Thoracic aorta (tissue), 2 donors: ENCODE data around the gene NCAPG2. TPM values are rescaled to one million over a fixed set of nuclear protein-coding genes. Genes with fewer than 3 reads are reported as not detected.

ENCODE experiments used
- ATAC-seq: fragments of 150-250 bp; one replicate; pipeline ENCODE4 v1.8.0; 2017; ENCODE audit warnings: low read depth; ENCODE audit not compliant: insufficient number of reproducible peaks, low FRiP score
- DNase-seq: peaks from one replicate; pipeline ENCODE4 v3.0.0-alpha.2; 2020; ENCODE audit warnings: low spot score
- H3K27ac ChIP-seq, 2 donors: fragments of 200-600 bp; sonication (generic); 1 replicate in 1 of 2; 2 replicates in 1 of 2; pipeline ENCODE4 v1.5.1; 2016; ENCODE audit warnings: mild to moderate bottlenecking in 2 of 2, moderate library complexity in 2 of 2
- H3K27me3 ChIP-seq: fragments of 200-600 bp; sonication (generic); replicated peaks from 2 replicates; pipeline ENCODE4 v1.6.0; 2016; ENCODE audit warnings: mild to moderate bottlenecking; ENCODE audit not compliant: insufficient read depth
- H3K36me3 ChIP-seq: fragments of 200-600 bp; sonication (generic); one replicate; pipeline ENCODE4 v1.5.1; 2016
- H3K4me1 ChIP-seq, 2 donors: fragments of 200-600 bp; sonication (generic); 1 replicate in 1 of 2; 2 replicates in 1 of 2; pipeline versions ENCODE4 v1.5.1 to v1.6.0; 2016; ENCODE audit warnings: low read depth in 2 of 2, mild to moderate bottlenecking in 1 of 2; ENCODE audit not compliant: control insufficient read depth in 1 of 2
- H3K4me3 ChIP-seq: fragments of 200-600 bp; sonication (generic); 2 replicates; pipeline ENCODE4 v1.5.1; 2016; ENCODE audit warnings: mild to moderate bottlenecking
- H3K9me3 ChIP-seq: fragments of 200-600 bp; sonication (generic); 2 replicates; pipeline ENCODE4 v1.5.1; 2016
- total RNA-seq, 2 donors: library from RNA; depleted of rRNA; stranded (reverse); fragments of >200 nt; gene quantifications; one replicate each; pipeline versions ENCODE4 v1.1.0 to v1.2.3, GENCODE V29; 2016
- TF ChIP-seq, protein P1 (sequence below): fragments of 200-600 bp; sonication (generic); IDR thresholded peaks from one replicate; pipeline ENCODE4 v1.5.1; 2019; ENCODE audit warnings: antibody characterized with exemption

Gene NCAPG2
- total RNA-seq, 2 donors from 2014 or later = 4.1 to 8.4 TPM

DNA sequence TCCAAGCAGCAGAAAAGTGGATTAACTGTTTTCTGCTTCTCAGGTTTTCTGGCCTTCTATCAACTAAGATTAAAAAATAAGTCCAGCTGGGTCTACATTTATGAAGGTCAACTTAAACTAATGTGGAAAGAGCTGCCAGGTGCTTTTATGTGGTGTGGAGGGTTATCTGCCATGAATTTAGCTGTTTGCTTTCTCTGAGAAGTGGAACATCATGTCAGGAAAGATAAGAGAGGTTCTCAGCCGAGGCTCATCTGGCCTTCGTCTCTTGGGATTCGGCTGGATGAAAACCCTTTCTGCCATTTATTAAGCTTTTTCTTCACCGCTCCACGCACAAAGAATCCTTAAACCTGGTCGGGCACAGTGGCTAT is 122.5 kb downstream of the NCAPG2 start:
- ATAC-seq (no peak), DNase-seq (no peak)
- Histone ChIP-seq H3K36me3 (no peaks in the 10 kb centered on the region), H3K27ac (no peak overlapping the region), H3K9me3 (peaks cover 13% of the 10 kb centered on the region), H3K4me1 (peaks cover 13 to 14% of the 10 kb centered on the region in 2 donors), H3K4me3 (no peak overlapping the region), H3K27me3 (no peaks in the 10 kb centered on the region)
- TF ChIP-seq, protein P1, sequence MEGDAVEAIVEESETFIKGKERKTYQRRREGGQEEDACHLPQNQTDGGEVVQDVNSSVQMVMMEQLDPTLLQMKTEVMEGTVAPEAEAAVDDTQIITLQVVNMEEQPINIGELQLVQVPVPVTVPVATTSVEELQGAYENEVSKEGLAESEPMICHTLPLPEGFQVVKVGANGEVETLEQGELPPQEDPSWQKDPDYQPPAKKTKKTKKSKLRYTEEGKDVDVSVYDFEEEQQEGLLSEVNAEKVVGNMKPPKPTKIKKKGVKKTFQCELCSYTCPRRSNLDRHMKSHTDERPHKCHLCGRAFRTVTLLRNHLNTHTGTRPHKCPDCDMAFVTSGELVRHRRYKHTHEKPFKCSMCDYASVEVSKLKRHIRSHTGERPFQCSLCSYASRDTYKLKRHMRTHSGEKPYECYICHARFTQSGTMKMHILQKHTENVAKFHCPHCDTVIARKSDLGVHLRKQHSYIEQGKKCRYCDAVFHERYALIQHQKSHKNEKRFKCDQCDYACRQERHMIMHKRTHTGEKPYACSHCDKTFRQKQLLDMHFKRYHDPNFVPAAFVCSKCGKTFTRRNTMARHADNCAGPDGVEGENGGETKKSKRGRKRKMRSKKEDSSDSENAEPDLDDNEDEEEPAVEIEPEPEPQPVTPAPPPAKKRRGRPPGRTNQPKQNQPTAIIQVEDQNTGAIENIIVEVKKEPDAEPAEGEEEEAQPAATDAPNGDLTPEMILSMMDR = no peak

DNA sequence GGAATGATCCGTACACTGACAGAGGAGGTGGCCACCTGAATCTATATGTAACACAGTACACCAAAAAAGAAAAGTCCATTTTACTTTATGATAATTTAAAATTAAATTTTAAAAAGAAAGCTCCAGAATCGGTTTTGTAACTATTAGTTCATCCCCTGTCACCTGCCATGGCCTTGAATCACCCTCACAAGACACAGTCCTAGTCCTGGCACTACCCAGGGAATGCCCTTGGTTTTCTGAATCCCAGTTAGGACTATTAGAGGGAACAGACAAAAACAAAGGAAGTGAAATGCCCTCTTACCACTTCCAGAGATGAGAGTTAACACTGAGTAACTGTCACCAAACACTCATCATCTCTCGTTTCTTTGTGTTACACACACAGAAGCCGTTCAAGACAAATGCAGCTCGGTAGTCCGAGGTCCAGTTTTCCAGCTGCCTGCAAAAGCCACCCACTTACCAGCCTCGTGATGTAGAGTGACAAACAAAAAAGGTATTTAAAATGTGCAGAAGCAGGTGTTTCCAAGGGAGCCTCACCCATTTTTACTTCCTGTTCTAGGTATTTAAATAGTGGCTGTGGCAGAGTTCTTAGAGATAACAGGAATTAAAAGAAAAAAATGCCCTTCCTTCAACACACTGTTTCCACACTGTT is 123.0 kb downstream of the NCAPG2 start:
- H3K9me3 ChIP-seq = peaks cover 13% of the 10 kb centered on the region
- no peaks in the 10 kb centered on the region for H3K36me3 ChIP-seq
- DNase-seq (no peak), ATAC-seq (no peak)
- no peaks in the 10 kb centered on the region for H3K27me3 ChIP-seq
- peaks cover 10 to 11% of the 10 kb centered on the region in 2 donors for H3K4me1 ChIP-seq
- TF ChIP-seq, protein P1 = no peak
- no peak overlapping the region for H3K4me3 ChIP-seq
- H3K27ac ChIP-seq = no peak overlapping the region

Other genes with a start within 250 kb of the NCAPG2 start
- 1 to 10 TPM; 2.2 to 3.1 TPM for gene PTPRN2, start 117.0 kb downstream of the NCAPG2 start, total RNA-seq
- 100 to 1,000 TPM; 196 to 218 TPM for gene ESYT2, start 124.7 kb upstream of the NCAPG2 start, total RNA-seq
- 10 to 100 TPM; 17.1 to 34.0 TPM for gene DYNC2I1, start 151.8 kb upstream of the NCAPG2 start, total RNA-seq